ENCODE data around the gene AK8. TPM values are rescaled to one million over a fixed set of nuclear protein-coding genes. Genes with fewer than 3 reads are reported as not detected.
A peak's percentile ranks its signal among the peaks of the same experiment; 100 is the strongest.

The AK8 gene
- total RNA-seq, 1 experiment from 2014 or later: not detected

DNA sequence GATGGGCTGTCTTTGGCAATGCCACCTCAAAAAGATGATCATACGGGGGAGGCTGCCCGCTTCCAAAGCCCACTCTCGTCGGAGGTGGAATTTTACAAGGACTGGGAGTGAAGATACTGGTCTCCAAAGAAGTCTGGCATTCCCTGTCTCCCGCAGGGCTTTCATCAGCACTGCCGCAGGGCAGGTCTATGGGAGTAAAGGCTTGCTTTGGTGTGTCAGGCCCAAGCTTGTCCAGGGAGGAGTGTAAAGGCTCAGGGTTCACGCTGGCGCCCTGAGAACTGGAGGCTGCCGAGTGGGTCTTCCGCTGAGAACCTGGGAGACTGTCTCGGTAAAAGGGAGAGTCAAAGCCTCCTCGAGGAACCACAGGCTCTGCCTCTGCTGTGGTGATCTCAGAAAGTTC lies 27.6 kb upstream of the AK8 start:
- Histone ChIP-seq H3K4me3 (ENCODE audit: low read depth, low read length, poor library complexity, severe bottlenecking) (no peak overlapping the region), H3K9me3 (ENCODE audit: low read depth, low read length, poor library complexity, severe bottlenecking) (no peaks in the 10 kb centered on the region), H3K27me3 (replicated peaks; ENCODE audit: insufficient read depth, low read depth, low read length, poor library complexity) (no peaks in the 10 kb centered on the region), H3K36me3 (ENCODE audit: insufficient read depth, low read length, poor library complexity, severe bottlenecking) (peaks cover 27% of the 10 kb centered on the region), H3K4me1 (ENCODE audit: insufficient read depth, low read length, poor library complexity, severe bottlenecking) (no peaks in the 10 kb centered on the region), H3K27ac (ENCODE audit: low read depth, low read length, poor library complexity, severe bottlenecking) (no peak overlapping the region)
- BruUV-seq (replicated peaks): no TSS peak
- DNase-seq (ENCODE audit: low spot score): no peak
- TF ChIP-seq, protein P1, sequence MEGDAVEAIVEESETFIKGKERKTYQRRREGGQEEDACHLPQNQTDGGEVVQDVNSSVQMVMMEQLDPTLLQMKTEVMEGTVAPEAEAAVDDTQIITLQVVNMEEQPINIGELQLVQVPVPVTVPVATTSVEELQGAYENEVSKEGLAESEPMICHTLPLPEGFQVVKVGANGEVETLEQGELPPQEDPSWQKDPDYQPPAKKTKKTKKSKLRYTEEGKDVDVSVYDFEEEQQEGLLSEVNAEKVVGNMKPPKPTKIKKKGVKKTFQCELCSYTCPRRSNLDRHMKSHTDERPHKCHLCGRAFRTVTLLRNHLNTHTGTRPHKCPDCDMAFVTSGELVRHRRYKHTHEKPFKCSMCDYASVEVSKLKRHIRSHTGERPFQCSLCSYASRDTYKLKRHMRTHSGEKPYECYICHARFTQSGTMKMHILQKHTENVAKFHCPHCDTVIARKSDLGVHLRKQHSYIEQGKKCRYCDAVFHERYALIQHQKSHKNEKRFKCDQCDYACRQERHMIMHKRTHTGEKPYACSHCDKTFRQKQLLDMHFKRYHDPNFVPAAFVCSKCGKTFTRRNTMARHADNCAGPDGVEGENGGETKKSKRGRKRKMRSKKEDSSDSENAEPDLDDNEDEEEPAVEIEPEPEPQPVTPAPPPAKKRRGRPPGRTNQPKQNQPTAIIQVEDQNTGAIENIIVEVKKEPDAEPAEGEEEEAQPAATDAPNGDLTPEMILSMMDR (conservative IDR thresholded peaks at IDR 0.05; ENCODE audit: low read depth, low read length): no peak
- no peak for TF ChIP-seq EZH2 (IDR thresholded peaks at IDR 0.05; ENCODE audit: borderline replicate concordance, low read depth, low read length, poor library complexity, severe bottlenecking)
- ChIA-PET POLR2A (ENCODE audit: low non-redundant PET) (no interaction called here), CTCF (no interaction called here)
- intact Hi-C loops (cut with micrococcal nuclease; ENCODE audit: unreplicated experiment): no loop called here

DNA sequence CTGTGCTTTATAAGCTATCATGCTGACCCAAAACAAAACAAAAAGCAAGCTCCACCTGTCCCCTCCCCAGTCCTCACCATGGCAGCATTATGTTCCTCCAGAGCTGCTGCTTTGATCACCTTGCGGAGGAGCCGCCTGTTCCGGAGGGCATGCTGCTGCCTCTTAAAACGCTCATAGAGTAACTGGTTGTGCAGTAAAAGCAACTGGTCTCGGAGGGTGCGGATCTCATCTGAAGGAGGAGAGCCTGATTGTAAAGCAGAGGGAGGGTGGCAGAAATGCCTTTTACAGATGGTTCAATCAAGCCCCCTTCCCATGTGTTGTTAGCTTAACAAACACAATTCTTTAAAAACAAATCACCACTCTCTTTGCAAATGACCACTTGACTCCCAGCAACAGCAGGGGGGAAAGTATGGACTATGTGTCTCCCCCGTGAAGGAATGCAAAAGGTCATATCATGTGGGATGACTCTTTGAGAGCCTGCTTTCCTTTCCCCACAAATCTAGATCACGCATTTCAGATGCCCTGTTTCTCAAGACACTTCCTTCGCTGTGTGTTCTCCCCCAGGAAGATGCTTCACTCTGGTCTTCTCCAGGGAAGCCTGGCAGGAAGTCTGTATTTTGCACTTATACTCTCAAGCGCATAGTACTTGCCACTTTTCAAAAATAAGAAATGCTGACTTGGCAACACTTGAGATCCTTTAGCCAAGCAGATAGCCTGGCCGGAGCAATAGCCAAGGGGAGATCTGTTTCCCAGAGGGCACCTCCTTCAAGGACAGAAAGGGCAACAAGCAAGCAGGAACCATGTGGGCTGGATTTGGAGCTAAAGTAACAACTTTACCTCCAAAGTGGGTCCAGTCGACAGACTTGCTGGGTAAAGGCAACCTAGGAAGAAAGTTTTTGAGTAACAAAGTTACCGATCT lies 25.7 kb upstream of the AK8 start:
- Histone ChIP-seq H3K9me3 (ENCODE audit: low read depth, low read length, poor library complexity, severe bottlenecking) (no peaks in the 10 kb centered on the region), H3K4me3 (ENCODE audit: low read depth, low read length, poor library complexity, severe bottlenecking) (no peak overlapping the region), H3K36me3 (ENCODE audit: insufficient read depth, low read length, poor library complexity, severe bottlenecking) (peaks cover 15% of the 10 kb centered on the region), H3K4me1 (ENCODE audit: insufficient read depth, low read length, poor library complexity, severe bottlenecking) (no peaks in the 10 kb centered on the region), H3K27me3 (replicated peaks; ENCODE audit: insufficient read depth, low read depth, low read length, poor library complexity) (no peaks in the 10 kb centered on the region), H3K27ac (ENCODE audit: low read depth, low read length, poor library complexity, severe bottlenecking) (no peak overlapping the region)
- intact Hi-C loops (cut with micrococcal nuclease; ENCODE audit: unreplicated experiment): no loop called here
- TF ChIP-seq, protein P1 (conservative IDR thresholded peaks at IDR 0.05; ENCODE audit: low read depth, low read length): no peak
- no peak for TF ChIP-seq EZH2 (IDR thresholded peaks at IDR 0.05; ENCODE audit: borderline replicate concordance, low read depth, low read length, poor library complexity, severe bottlenecking)
- no TSS peak for BruUV-seq (replicated peaks)
- POLR2A ChIA-PET (ENCODE audit: low non-redundant PET): no interaction called here
- DNase-seq (ENCODE audit: low spot score): no peak
- CTCF ChIA-PET: no interaction called here

DNA sequence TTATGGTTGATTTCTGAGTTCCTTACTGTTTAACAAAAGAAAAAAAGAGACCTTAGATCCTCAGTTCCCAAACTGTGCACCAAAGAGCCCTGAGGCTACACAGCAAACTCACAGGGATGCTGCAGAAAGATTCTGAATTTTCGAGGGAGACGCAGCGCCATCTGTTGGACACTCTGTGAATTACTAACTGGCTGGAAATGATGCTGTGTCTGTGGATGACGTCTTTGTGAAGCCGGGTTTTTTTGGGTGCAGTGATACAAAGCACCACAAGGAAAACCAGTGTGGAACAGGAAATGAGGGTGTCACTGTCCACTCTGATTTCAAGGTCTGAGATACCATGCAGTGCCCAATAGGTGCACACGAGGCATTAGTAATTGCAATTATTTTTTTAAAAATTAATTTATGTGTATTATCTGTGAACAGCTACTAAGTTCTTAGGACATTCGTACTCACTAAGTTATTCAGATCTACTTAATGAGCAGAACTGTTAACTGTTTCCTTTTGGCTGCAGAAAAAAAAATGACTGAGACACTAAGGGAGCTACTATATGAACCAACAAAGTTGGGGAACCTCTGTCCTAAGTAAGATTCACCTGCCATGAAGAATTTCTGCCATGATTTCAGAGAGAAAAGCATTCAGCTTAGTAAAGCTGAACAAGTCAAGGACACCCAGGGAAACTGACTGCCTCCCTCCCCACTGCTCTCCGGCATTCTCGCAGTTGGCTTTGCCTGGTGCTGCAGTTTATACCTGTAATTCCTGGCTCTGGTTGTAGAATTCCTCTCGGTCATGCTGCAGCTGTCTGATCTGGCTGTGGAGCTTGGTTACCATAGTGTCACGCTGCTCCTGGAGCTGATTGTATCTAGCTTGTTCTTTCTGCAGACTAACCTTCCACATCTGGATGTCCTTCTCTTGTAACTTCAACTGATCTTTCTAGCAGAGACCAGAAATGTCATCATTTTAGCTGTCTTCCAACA lies 24.1 kb upstream of the AK8 start:
- H3K4me1 ChIP-seq (ENCODE audit: insufficient read depth, low read length, poor library complexity, severe bottlenecking): no peaks in the 10 kb centered on the region
- intact Hi-C loops (cut with micrococcal nuclease; ENCODE audit: unreplicated experiment): no loop called here
- TF ChIP-seq EZH2 (IDR thresholded peaks at IDR 0.05; ENCODE audit: borderline replicate concordance, low read depth, low read length, poor library complexity, severe bottlenecking): no peak
- TF ChIP-seq, protein P1 (conservative IDR thresholded peaks at IDR 0.05; ENCODE audit: low read depth, low read length): peak; percentile 93
- H3K9me3 ChIP-seq (ENCODE audit: low read depth, low read length, poor library complexity, severe bottlenecking): no peaks in the 10 kb centered on the region
- peak; percentile 87 for DNase-seq (ENCODE audit: low spot score)
- no peak overlapping the region for H3K27ac ChIP-seq (ENCODE audit: low read depth, low read length, poor library complexity, severe bottlenecking)
- ChIA-PET POLR2A (ENCODE audit: low non-redundant PET) (no interaction called here), CTCF (interaction anchor here (0.6 kb wide), 2 partner anchors 54 to 104 kb away, joined by 4 to 5 read pairs; no protein-coding TSS in a partner anchor)
- H3K36me3 ChIP-seq (ENCODE audit: insufficient read depth, low read length, poor library complexity, severe bottlenecking): peaks cover 20% of the 10 kb centered on the region
- BruUV-seq (replicated peaks): no TSS peak
- H3K27me3 ChIP-seq (replicated peaks; ENCODE audit: insufficient read depth, low read depth, low read length, poor library complexity): no peaks in the 10 kb centered on the region
- H3K4me3 ChIP-seq (ENCODE audit: low read depth, low read length, poor library complexity, severe bottlenecking): no peak overlapping the region
